Measurements from ENCODE around the gene DOCK2. TPM values are rescaled to one million over a fixed set of nuclear protein-coding genes. Genes with fewer than 3 reads are reported as not detected.

DOCK2 gene
- total and polyA plus RNA-seq, 12 donors = 3.3 to 59.5 (median 21.0) TPM

- no peak for DNase-seq
- intact Hi-C loops (cut with DNase I) = no loop called here
- H3K9me3 ChIP-seq (replicated peaks in 1 of 3) = no peaks in the 10 kb centered on the region
- H3K4me1 ChIP-seq (replicated peaks in 1 of 2) = no peaks in the 10 kb centered on the region
- H3K27me3 ChIP-seq = no peaks in the 10 kb centered on the region
- no peak overlapping the region for H3K4me3 ChIP-seq
- no peak overlapping the region for H3K27ac ChIP-seq
- H3K36me3 ChIP-seq (replicated peaks in 1 of 2) = peaks cover 0 to 58% of the 10 kb centered on the region in 2 donors
- WGBS, 4 donors = 89 to 93% (median 90%) methylated on average over 1 of the region's 1 CpG
- no peak for TF ChIP-seq CTCF (IDR thresholded peaks at IDR 0.05)
- no peak for TF ChIP-seq POLR2A (IDR thresholded peaks at IDR 0.05)
Measured at GRCh38 chr5:169595172-169595820, 41.8 kb upstream of the DOCK2 start.

GRCh38 chr5:169599451-169599850 is 37.6 kb upstream of the DOCK2 start:
- no peaks in the 10 kb centered on the region for H3K27me3 ChIP-seq
- no peak overlapping the region for H3K27ac ChIP-seq
- H3K4me3 ChIP-seq = no peak overlapping the region
- no peaks in the 10 kb centered on the region for H3K4me1 ChIP-seq (replicated peaks in 1 of 2)
- intact Hi-C loops (cut with DNase I) = no loop called here
- peaks cover 0 to 47% of the 10 kb centered on the region in 2 donors for H3K36me3 ChIP-seq (replicated peaks in 1 of 2)
- 90 to 95% (median 94%) methylated on average over 4 of the region's 4 CpGs for WGBS, 4 donors
- TF ChIP-seq CTCF (IDR thresholded peaks at IDR 0.05) (no peak), POLR2A (IDR thresholded peaks at IDR 0.05) (no peak)
- DNase-seq = no peak
- H3K9me3 ChIP-seq (replicated peaks in 1 of 3) = no peaks in the 10 kb centered on the region

- Histone ChIP-seq H3K36me3 (replicated peaks in 1 of 2) (peaks cover 0 to 23% of the 10 kb centered on the region in 2 donors), H3K4me3 (no peak overlapping the region), H3K27ac (no peak overlapping the region), H3K4me1 (replicated peaks in 1 of 2) (no peaks in the 10 kb centered on the region), H3K27me3 (no peaks in the 10 kb centered on the region), H3K9me3 (replicated peaks in 1 of 3) (no peaks in the 10 kb centered on the region)
- intact Hi-C loops (cut with DNase I) = no loop called here
- DNase-seq = no peak
- no peak for TF ChIP-seq POLR2A (IDR thresholded peaks at IDR 0.05)
- TF ChIP-seq CTCF (IDR thresholded peaks at IDR 0.05) = no peak
Measured at GRCh38 chr5:169602535-169602934, 34.5 kb upstream of the DOCK2 start.

- intact Hi-C loops (cut with DNase I) = no loop called here
- Histone ChIP-seq H3K27ac (no peak overlapping the region), H3K36me3 (replicated peaks in 1 of 2) (peaks cover 0 to 8% of the 10 kb centered on the region in 2 donors), H3K27me3 (no peaks in the 10 kb centered on the region), H3K9me3 (replicated peaks in 1 of 3) (peaks cover 0 to 3% (median 0%) of the 10 kb centered on the region in 3 donors), H3K4me1 (replicated peaks in 1 of 2) (no peaks in the 10 kb centered on the region), H3K4me3 (no peak overlapping the region)
- WGBS, 4 donors = 90 to 93% (median 92%) methylated on average over 3 of the region's 3 CpGs
- no peak for DNase-seq
- TF ChIP-seq CTCF (IDR thresholded peaks at IDR 0.05) (no peak), POLR2A (IDR thresholded peaks at IDR 0.05) (no peak)
Measured at GRCh38 chr5:169606279-169606678, 30.8 kb upstream of the DOCK2 start.

Data from adrenal gland (tissue), 12 donors.